MCF 10A (cell line): ENCODE data around the gene TBC1D30. TPM values are rescaled to one million over a fixed set of nuclear protein-coding genes. Genes with fewer than 3 reads are reported as not detected.

ENCODE experiments used
- BruUV-seq: library from RNA; stranded (reverse); fragments of 400-500 nt; replicated peaks from 2 replicates; lab custom pipeline; 2021; lab: Mats Ljungman, UMichigan
- CTCF ChIA-PET: fragments of 300-600 bp; sonication (Branson Sonifier 250); formaldehyde crosslinking; extraction: SDS; loops from one replicate; lab custom pipeline; 2021; ENCODE audit warnings: antibody characterized with exemption, inconsistent platforms; lab: Yijun Ruan, JAX
- POLR2A ChIA-PET: fragments of 300-600, 350-650 bp; sonication (Branson Sonifier 250); formaldehyde crosslinking; extraction: SDS; loops from one replicate; lab custom pipeline; 2020; ENCODE audit warnings: antibody characterized with exemption, inconsistent platforms; lab: Yijun Ruan, JAX
- DNase-seq: peaks from one replicate; pipeline ENCODE4 v3.0.0-alpha.2; 2018; ENCODE audit not compliant: unreplicated experiment
- H3K27ac Mint-ChIP-seq: one replicate; pipeline ENCODE4 v1.8.0; 2022; ENCODE audit warnings: mild to moderate bottlenecking, low read depth, mixed read lengths; ENCODE audit not compliant: unreplicated experiment
- H3K27me3 Mint-ChIP-seq: one replicate; pipeline ENCODE4 v1.8.0; 2022; ENCODE audit warnings: mixed read lengths; ENCODE audit not compliant: insufficient read depth, unreplicated experiment
- H3K36me3 Mint-ChIP-seq: one replicate; pipeline ENCODE4 v1.8.0; 2022; ENCODE audit warnings: mild to moderate bottlenecking, moderate library complexity, mixed read lengths; ENCODE audit not compliant: insufficient read depth, unreplicated experiment
- H3K4me1 Mint-ChIP-seq: one replicate; pipeline ENCODE4 v1.8.0; 2022; ENCODE audit warnings: mixed read lengths; ENCODE audit not compliant: insufficient read depth, unreplicated experiment
- H3K4me3 Mint-ChIP-seq: one replicate; pipeline ENCODE4 v1.8.0; 2022; ENCODE audit warnings: mild to moderate bottlenecking, moderate library complexity, mixed read lengths; ENCODE audit not compliant: unreplicated experiment
- H3K9me3 Mint-ChIP-seq: one replicate; pipeline ENCODE4 v1.8.0; 2022; ENCODE audit warnings: mixed read lengths; ENCODE audit not compliant: unreplicated experiment
- intact Hi-C: fragments of 100-400 bp; cut with micrococcal nuclease; formaldehyde crosslinking; loops from 2 replicates; pipeline ENCODE4 v1.14.1; 2022
- total RNA-seq: library from RNA; stranded (reverse); gene quantifications from 2 replicates; pipeline ENCODE4 v1.2.3, GENCODE V29; 2022
- TF ChIP-seq, protein P1 (sequence below): fragments of 200-600 bp; IDR thresholded peaks from one replicate; pipeline ENCODE4 v1.8.0; 2022; ENCODE audit warnings: antibody characterized with exemption, mild to moderate bottlenecking; ENCODE audit not compliant: unreplicated experiment

Gene TBC1D30
- total RNA-seq, 1 experiment from 2014 or later = 9.4 TPM

GRCh38 chr12:64883264-64884163 lies 59.1 kb downstream of the TBC1D30 start:
- no peak for DNase-seq
- CTCF ChIA-PET = interaction anchor here (0.5 to 2.6 kb wide), 11 partner anchors 7 to 413 kb away, joined by 3 to 15 read pairs (median 3); no protein-coding TSS in a partner anchor
- intact Hi-C loops = no loop called here

GRCh38 chr12:64884164-64884542 lies 59.7 kb downstream of the TBC1D30 start:
- Mint-ChIP-seq H3K27ac (no peak overlapping the region), H3K9me3 (no peaks in the 10 kb centered on the region), H3K4me3 (no peak overlapping the region), H3K36me3 (no peaks in the 10 kb centered on the region), H3K4me1 (no peaks in the 10 kb centered on the region), H3K27me3 (no peaks in the 10 kb centered on the region)
- TF ChIP-seq, protein P1, sequence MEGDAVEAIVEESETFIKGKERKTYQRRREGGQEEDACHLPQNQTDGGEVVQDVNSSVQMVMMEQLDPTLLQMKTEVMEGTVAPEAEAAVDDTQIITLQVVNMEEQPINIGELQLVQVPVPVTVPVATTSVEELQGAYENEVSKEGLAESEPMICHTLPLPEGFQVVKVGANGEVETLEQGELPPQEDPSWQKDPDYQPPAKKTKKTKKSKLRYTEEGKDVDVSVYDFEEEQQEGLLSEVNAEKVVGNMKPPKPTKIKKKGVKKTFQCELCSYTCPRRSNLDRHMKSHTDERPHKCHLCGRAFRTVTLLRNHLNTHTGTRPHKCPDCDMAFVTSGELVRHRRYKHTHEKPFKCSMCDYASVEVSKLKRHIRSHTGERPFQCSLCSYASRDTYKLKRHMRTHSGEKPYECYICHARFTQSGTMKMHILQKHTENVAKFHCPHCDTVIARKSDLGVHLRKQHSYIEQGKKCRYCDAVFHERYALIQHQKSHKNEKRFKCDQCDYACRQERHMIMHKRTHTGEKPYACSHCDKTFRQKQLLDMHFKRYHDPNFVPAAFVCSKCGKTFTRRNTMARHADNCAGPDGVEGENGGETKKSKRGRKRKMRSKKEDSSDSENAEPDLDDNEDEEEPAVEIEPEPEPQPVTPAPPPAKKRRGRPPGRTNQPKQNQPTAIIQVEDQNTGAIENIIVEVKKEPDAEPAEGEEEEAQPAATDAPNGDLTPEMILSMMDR = no peak
- DNase-seq = no peak
- intact Hi-C loops = no loop called here
- ChIA-PET POLR2A (interaction anchor here (1.1 to 1.4 kb wide), 2 partner anchors 10 to 11 kb away, joined by 4 read pairs; no protein-coding TSS in a partner anchor), CTCF (interaction anchor here (0.5 to 1.3 kb wide), 3 partner anchors 37 to 252 kb away, joined by 3 to 4 read pairs (median 3); no protein-coding TSS in a partner anchor)
- no TSS peak for BruUV-seq

More at GRCh38 chr12:64883264-64884163, 59.1 kb downstream of the TBC1D30 start:
- Mint-ChIP-seq H3K9me3 (no peaks in the 10 kb centered on the region), H3K4me3 (no peak overlapping the region), H3K27ac (no peak overlapping the region), H3K36me3 (no peaks in the 10 kb centered on the region), H3K27me3 (no peaks in the 10 kb centered on the region), H3K4me1 (no peaks in the 10 kb centered on the region)
- BruUV-seq = no TSS peak
- POLR2A ChIA-PET = interaction anchor here (1.1 to 1.4 kb wide), 2 partner anchors 10 kb away, joined by 4 read pairs; no protein-coding TSS in a partner anchor
- TF ChIP-seq, protein P1 = no peak

GRCh38 chr12:64884728-64885127 lies 60.3 kb downstream of the TBC1D30 start:
- ChIA-PET POLR2A (interaction anchor here (1.1 to 1.4 kb wide), 2 partner anchors 9 to 11 kb away, joined by 4 read pairs; no protein-coding TSS in a partner anchor), CTCF (interaction anchor here (0.7 to 2.1 kb wide), 3 partner anchors 83 to 258 kb away, joined by 3 to 16 read pairs (median 4); no protein-coding TSS in a partner anchor)
- peaks cover 3% of the 10 kb centered on the region for H3K27me3 Mint-ChIP-seq

More at GRCh38 chr12:64884728-64885127, 60.3 kb downstream of the TBC1D30 start:
- Mint-ChIP-seq H3K4me1 (no peaks in the 10 kb centered on the region), H3K4me3 (no peak overlapping the region), H3K36me3 (no peaks in the 10 kb centered on the region), H3K9me3 (no peaks in the 10 kb centered on the region), H3K27ac (no peak overlapping the region)
- TF ChIP-seq, protein P1 = no peak
- DNase-seq = no peak
- intact Hi-C loops = no loop called here
- BruUV-seq = no TSS peak
